ENCODE measurements around the gene BORCS8. TPM values are rescaled to one million over a fixed set of nuclear protein-coding genes. Genes with fewer than 3 reads are reported as not detected.
"Not testable (repeated sequence)": the region's sequence is repeated elsewhere in the genome, so short reads cannot be mapped to it uniquely, and the experiment has no call there.

Gene BORCS8
- total RNA-seq, 1 donor, result 17.2 TPM

- no peak for DNase-seq (ENCODE audit: low read depth in 2 of 3, low spot score in 2 of 3)
Observed at GRCh38 chr19:19154768-19155494, 37.0 kb downstream of the BORCS8 start.

- DNase-seq (ENCODE audit: low read depth in 2 of 3, low spot score in 2 of 3), result no peak
Observed at GRCh38 chr19:19152668-19153384, 39.1 kb downstream of the BORCS8 start.

- no peak for DNase-seq (ENCODE audit: low read depth in 2 of 3, low spot score in 2 of 3)
Observed at GRCh38 chr19:19151418-19151817, 40.5 kb downstream of the BORCS8 start.

GRCh38 chr19:19149435-19149834 is 42.5 kb downstream of the BORCS8 start:
- DNase-seq (ENCODE audit: low read depth in 2 of 3, low spot score in 2 of 3), result no peak

GRCh38 chr19:19148504-19148903 is 43.4 kb downstream of the BORCS8 start:
- DNase-seq (ENCODE audit: low read depth in 2 of 3, low spot score in 2 of 3), result not testable (repeated sequence)

- no peak for DNase-seq (ENCODE audit: low read depth in 2 of 3, low spot score in 2 of 3)
Observed at GRCh38 chr19:19147344-19147743, 44.6 kb downstream of the BORCS8 start.

GRCh38 chr19:19146865-19147264 is 45.1 kb downstream of the BORCS8 start:
- no peak for DNase-seq (ENCODE audit: low read depth in 2 of 3, low spot score in 2 of 3)

GRCh38 chr19:19145684-19146608 is 46.0 kb downstream of the BORCS8 start:
- DNase-seq (ENCODE audit: low read depth in 2 of 3, low spot score in 2 of 3), result peak; percentile 66 to 82 (median 71)

GRCh38 chr19:19145281-19145680 is 46.7 kb downstream of the BORCS8 start:
- no peak for DNase-seq (ENCODE audit: low read depth in 2 of 3, low spot score in 2 of 3)

GRCh38 chr19:19142347-19142746 is 49.6 kb downstream of the BORCS8 start:
- DNase-seq (ENCODE audit: low read depth in 2 of 3, low spot score in 2 of 3), result no peak

- DNase-seq (ENCODE audit: low read depth in 2 of 3, low spot score in 2 of 3), result no peak
Observed at GRCh38 chr19:19140476-19140875, 51.5 kb downstream of the BORCS8 start.

DNA sequence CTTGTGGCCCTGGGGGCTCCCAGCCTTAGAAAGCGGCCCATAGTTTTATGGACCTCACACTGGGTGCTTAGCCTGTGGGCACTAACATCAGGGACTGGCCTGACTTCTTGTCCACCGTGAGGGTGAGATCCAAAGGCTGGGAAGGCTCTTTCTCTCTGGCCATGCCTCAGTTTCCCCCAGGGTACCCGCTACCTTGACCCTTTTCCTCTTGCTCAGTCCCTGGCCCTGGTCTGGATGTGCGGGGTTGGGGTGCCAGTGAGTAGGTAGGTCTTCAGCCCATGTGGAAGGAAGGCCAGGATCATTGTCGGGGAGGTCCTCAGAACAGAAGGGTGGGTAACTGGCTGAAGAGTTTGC is 52.1 kb downstream of the BORCS8 start:
- DNase-seq (ENCODE audit: low read depth in 2 of 3, low spot score in 2 of 3), result no peak

GRCh38 chr19:19138109-19138981 is 53.6 kb downstream of the BORCS8 start, which contains the start of gene TMEM161A:
TMEM161A (minus strand) TSS chr19:19138478; CDS start chr19:19138428, 50 bp downstream.
- DNase-seq (ENCODE audit: low read depth in 2 of 3, low spot score in 2 of 3), result peak; percentile 83 to 98 (median 97)

DNA sequence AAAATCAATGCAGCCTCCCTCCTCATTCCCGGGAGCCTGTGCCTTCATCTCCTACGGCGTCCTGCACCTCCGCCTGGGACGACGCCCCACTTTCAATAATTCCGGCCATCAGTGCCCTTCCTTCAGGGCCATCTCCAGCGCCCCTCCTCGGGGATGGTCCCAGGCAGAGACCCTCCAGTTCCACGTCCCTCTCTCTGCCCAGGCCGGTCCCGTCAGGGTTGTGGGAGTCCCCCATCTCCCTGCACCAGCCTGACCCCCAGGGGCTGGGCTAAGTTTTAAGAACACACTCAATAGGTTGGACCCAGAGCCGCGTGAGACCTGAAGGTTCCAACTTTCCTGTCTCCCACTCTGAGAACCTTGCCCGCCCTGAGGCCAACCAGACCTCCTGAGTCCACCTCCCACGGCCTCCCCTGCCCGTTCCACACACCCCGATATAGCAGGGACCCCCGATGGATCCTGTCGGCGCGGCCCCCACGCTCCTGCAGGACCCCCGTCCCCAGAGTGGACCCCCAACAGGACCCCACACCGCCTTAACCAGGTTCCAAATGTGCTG is 54.3 kb downstream of the BORCS8 start:
- DNase-seq (ENCODE audit: low read depth in 2 of 3, low spot score in 2 of 3), result no peak

DNA sequence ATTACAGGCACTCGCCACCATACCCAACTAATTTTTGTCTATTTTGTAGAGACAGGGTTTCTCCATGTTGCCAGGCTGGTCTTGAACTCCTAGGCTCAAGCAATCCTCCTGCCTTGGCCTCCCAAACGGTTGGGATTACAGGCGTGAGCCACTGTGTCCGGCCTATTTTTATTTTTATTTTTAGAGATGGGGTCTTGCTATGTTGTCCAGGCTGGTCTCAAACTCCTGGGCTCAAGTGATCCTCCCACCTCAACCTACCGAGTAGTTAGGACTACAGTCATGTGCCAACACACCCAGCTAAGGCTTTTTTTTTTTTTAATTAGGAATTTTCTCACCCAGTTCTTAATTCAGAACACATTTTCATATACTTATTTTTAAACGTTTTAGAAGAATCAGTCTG is 56.2 kb downstream of the BORCS8 start:
- DNase-seq (ENCODE audit: low read depth in 2 of 3, low spot score in 2 of 3), result not testable (repeated sequence)

DNA sequence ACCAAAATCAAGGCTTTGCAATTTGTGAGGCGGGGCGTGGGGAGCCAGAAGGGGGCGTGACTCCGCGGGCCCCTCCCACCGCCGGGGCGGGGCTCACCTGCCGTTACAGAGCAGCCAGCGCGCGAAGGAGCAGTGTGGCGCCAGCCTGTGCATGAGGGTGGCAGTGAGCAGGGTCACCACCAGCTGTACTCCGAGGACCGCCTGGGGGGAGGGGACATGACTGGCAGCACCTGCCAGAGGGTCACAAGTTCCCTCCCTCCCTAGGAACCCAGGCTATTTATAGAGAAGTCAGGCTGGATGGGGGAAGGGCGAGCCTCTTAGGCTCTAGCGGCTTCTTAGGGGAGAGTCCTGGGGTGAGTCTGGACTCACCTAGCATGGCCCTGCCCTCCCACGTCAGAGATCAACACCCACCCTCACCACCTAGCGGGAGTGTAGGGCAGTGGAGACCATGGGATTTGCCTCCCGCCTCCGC is 57.2 kb downstream of the BORCS8 start:
- DNase-seq (ENCODE audit: low read depth in 2 of 3, low spot score in 2 of 3), result peak in 2 of 3 donors; percentile 81 to 88

DNA sequence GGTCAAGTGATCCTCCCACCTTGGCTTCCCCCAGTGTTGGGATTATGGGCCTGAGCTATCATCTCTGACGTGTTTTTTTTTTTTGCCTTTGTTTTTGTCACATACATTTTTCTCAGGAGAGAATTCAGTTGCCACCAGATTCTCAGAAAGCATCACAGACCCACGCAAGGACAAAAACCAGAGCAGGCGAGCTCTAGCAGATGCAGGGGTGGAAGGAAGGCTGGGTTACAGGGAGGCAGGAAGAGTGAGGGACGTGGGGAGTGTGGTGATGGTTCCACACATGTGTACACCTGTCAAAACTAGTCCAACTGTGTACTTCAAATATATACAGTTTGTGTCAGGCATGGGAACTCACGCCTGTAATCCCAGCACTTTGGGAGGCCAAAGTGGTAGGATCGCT is 58.0 kb downstream of the BORCS8 start:
- DNase-seq (ENCODE audit: low read depth in 2 of 3, low spot score in 2 of 3), result no peak

- no peak for DNase-seq (ENCODE audit: low read depth in 2 of 3, low spot score in 2 of 3)
Observed at GRCh38 chr19:19132912-19133311, 59.0 kb downstream of the BORCS8 start.

GRCh38 chr19:19131989-19132388 is 60.0 kb downstream of the BORCS8 start:
- DNase-seq (ENCODE audit: low read depth in 2 of 3, low spot score in 2 of 3), result no peak
